ENCODE data around the gene TMEM201. TPM values are rescaled to one million over a fixed set of nuclear protein-coding genes. Genes with fewer than 3 reads are reported as not detected.

TMEM201 gene
- total and polyA plus RNA-seq, 9 of the 15 experiments (the other 6 are each of a cell fraction or from before 2014, with no cell fraction given): 0.42 to 51.3 (median 7.4) TPM

DNA sequence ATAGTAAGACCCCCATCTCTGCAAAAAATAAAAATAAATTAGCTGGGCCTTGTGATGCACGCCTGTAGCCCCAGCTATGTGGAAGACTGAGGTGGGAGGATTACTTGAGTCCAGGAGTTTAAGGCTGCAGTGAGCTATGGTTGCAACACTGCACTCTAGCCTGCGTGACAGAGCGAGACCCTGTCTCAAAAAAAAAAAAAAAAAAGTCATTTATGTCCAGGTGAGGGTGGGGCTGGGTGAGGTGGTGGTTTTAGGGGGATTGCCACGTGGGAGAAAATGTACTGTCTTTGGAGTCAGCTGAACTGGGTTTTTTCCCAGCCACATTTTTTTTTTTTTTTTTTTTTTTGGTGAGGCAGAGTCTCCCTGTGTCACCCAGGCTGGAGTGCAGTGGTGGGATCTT is 69.5 kb downstream of the TMEM201 start (continued):
- TF ChIP-seq, protein P1, sequence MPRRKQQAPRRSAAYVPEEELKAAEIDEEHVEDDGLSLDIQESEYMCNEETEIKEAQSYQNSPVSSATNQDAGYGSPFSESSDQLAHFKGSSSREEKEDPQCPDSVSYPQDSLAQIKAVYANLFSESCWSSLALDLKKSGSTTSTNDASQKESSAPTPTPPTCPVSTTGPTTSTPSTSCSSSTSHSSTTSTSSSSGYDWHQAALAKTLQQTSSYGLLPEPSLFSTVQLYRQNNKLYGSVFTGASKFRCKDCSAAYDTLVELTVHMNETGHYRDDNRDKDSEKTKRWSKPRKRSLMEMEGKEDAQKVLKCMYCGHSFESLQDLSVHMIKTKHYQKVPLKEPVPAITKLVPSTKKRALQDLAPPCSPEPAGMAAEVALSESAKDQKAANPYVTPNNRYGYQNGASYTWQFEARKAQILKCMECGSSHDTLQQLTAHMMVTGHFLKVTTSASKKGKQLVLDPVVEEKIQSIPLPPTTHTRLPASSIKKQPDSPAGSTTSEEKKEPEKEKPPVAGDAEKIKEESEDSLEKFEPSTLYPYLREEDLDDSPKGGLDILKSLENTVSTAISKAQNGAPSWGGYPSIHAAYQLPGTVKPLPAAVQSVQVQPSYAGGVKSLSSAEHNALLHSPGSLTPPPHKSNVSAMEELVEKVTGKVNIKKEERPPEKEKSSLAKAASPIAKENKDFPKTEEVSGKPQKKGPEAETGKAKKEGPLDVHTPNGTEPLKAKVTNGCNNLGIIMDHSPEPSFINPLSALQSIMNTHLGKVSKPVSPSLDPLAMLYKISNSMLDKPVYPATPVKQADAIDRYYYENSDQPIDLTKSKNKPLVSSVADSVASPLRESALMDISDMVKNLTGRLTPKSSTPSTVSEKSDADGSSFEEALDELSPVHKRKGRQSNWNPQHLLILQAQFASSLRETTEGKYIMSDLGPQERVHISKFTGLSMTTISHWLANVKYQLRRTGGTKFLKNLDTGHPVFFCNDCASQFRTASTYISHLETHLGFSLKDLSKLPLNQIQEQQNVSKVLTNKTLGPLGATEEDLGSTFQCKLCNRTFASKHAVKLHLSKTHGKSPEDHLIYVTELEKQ (CRISPR knock-in tag; IDR thresholded peaks at IDR 0.05): no peak
- TF ChIP-seq, protein P2, sequence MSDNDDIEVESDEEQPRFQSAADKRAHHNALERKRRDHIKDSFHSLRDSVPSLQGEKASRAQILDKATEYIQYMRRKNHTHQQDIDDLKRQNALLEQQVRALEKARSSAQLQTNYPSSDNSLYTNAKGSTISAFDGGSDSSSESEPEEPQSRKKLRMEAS (CRISPR knock-in tag; IDR thresholded peaks at IDR 0.05): peak; percentile 46; the same call in 1 of the 2 replicates

DNA sequence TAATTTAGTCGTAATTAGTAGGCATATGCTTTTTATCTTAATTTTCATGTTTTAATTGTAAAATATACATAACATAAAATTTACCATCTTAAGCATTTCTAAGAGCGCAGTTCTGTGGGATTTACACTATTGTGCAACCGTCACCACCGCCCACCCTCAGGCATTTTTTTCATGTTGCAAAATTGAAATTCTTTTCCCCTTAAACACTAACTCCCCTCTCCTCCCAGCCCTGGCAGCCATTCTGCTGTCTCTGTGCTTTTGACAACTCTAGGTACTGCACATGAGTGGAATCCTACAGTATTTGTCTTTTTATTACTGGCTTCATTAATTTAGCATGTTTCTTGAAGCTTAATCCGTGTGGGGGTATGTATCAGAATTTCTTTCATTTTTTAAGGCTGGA is 70.6 kb downstream of the TMEM201 start:
- H3K4me2 ChIP-seq (ENCODE audit: insufficient read depth, low read length): no peak overlapping the region
- no peaks in the 10 kb centered on the region for H4K20me1 ChIP-seq (replicated peaks; ENCODE audit: control insufficient read depth, insufficient read depth, low read length)
- TF ChIP-seq CEBPG (CRISPR knock-in tag; IDR thresholded peaks at IDR 0.05) (0 out of 2 replicates have a peak, but pooled peaks have one; percentile 22), CEBPG (tag; conservative IDR thresholded peaks at IDR 0.05 in 1 of 2, IDR thresholded peaks at IDR 0.05 in 1 of 2) (peak in 1 of 2 experiments; percentile 36; a peak in 1 of 4 replicates), CEBPB (tag; IDR thresholded peaks at IDR 0.05) (peak; percentile 70)
- TF ChIP-seq, protein P3, sequence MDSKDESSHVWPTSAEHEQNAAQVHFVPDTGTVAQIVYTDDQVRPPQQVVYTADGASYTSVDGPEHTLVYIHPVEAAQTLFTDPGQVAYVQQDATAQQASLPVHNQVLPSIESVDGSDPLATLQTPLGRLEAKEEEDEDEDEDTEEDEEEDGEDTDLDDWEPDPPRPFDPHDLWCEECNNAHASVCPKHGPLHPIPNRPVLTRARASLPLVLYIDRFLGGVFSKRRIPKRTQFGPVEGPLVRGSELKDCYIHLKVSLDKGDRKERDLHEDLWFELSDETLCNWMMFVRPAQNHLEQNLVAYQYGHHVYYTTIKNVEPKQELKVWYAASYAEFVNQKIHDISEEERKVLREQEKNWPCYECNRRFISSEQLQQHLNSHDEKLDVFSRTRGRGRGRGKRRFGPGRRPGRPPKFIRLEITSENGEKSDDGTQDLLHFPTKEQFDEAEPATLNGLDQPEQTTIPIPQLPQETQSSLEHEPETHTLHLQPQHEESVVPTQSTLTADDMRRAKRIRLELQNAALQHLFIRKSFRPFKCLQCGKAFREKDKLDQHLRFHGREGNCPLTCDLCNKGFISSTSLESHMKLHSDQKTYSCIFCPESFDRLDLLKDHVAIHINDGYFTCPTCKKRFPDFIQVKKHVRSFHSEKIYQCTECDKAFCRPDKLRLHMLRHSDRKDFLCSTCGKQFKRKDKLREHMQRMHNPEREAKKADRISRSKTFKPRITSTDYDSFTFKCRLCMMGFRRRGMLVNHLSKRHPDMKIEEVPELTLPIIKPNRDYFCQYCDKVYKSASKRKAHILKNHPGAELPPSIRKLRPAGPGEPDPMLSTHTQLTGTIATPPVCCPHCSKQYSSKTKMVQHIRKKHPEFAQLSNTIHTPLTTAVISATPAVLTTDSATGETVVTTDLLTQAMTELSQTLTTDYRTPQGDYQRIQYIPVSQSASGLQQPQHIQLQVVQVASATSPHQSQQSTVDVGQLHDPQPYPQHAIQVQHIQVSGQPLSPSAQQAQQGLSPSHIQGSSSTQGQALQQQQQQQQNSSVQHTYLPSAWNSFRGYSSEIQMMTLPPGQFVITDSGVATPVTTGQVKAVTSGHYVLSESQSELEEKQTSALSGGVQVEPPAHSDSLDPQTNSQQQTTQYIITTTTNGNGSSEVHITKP (IDR thresholded peaks at IDR 0.05; ENCODE audit: partially characterized antibody): no peak
- no peak for DNase-seq (ENCODE audit: extremely low read depth in 1 of 4, low spot score in 3 of 4)
- H3K9me1 ChIP-seq (ENCODE audit: control insufficient read depth, insufficient read depth, low read length): no peaks in the 10 kb centered on the region
- FAIRE-seq: no peak
- in situ Hi-C loops (cut with MboI): no loop called here
- H3K27me3 ChIP-seq (ENCODE audit: control insufficient read depth in 2 of 2, insufficient read depth in 2 of 2, low read length in 2 of 2): no peaks in the 10 kb centered on the region
- H2AFZ ChIP-seq (ENCODE audit: low read depth, low read length): no peak overlapping the region
- no peak overlapping the region for H3K27ac ChIP-seq (ENCODE audit: extremely low read depth, low read depth, low read length)
- H3K4me3 ChIP-seq: no peak overlapping the region
- WGBS (ENCODE audit: insufficient coverage, low coverage, missing lambda C conversion rate): 76% methylated on average over 5 of the region's 5 CpGs
- no peaks in the 10 kb centered on the region for H3K36me3 ChIP-seq (ENCODE audit: control insufficient read depth, insufficient read depth, low read length)
- H3K9me3 ChIP-seq (replicated peaks; ENCODE audit: control insufficient read depth, insufficient read depth, low read depth, low read length): no peaks in the 10 kb centered on the region
- H3K9ac ChIP-seq (ENCODE audit: insufficient read depth in 1 of 2, low read depth in 2 of 2, low read length in 2 of 2): no peak overlapping the region
- ChIA-PET POLR2A (no interaction called here), CTCF (ENCODE audit: low intra/inter-chr PET ratio) (no interaction called here)
- H3K4me1 ChIP-seq (replicated peaks in 1 of 2; ENCODE audit: control insufficient read depth in 2 of 2, insufficient read depth in 2 of 2, low read length in 2 of 2): peaks cover 26 to 42% of the 10 kb centered on the region in 2 experiments
- peaks cover 2% of the 10 kb centered on the region; the same call in 1 of the 3 replicates for H3K79me2 ChIP-seq (ENCODE audit: control insufficient read depth, insufficient read depth, low read length)
- no peak for ATAC-seq
- no TSS peak for BruUV-seq (replicated peaks)
- intact Hi-C loops (cut with micrococcal nuclease): no loop called here

Data from K562 (cell line).